HG03460 (cell line): ENCODE results near the gene NFE2L2.
"Not testable (repeated sequence)": the region's sequence is repeated elsewhere in the genome, so short reads cannot be mapped to it uniquely, and the experiment has no call there.

Source experiments
- ATAC-seq: cut with Tn5 transposase; IDR thresholded peaks from one replicate; pipeline ENCODE4 v1.9.1; 2021; ENCODE audit not compliant: unreplicated experiment

Gene NFE2L2

GRCh38 chr2:177258059-177258458 lies 6.5 kb downstream of the NFE2L2 start:
- ATAC-seq: no peak

GRCh38 chr2:177257471-177257870 lies 7.1 kb downstream of the NFE2L2 start:
- no peak for ATAC-seq

GRCh38 chr2:177256695-177257094 lies 7.8 kb downstream of the NFE2L2 start:
- no peak for ATAC-seq

GRCh38 chr2:177256026-177256425 lies 8.5 kb downstream of the NFE2L2 start:
- no peak for ATAC-seq

- no peak for ATAC-seq
These were observed 9.3 kb downstream of the NFE2L2 start for GRCh38 chr2:177255227-177255601.

GRCh38 chr2:177254433-177255226 lies 9.9 kb downstream of the NFE2L2 start:
- no peak for ATAC-seq

- ATAC-seq: no peak
These were observed 10.8 kb downstream of the NFE2L2 start for GRCh38 chr2:177253704-177254103.

- ATAC-seq: no peak
These were observed 11.6 kb downstream of the NFE2L2 start for GRCh38 chr2:177252808-177253531.

- ATAC-seq: no peak
These were observed 13.4 kb downstream of the NFE2L2 start for GRCh38 chr2:177251165-177251542.

GRCh38 chr2:177250461-177250860 lies 14.1 kb downstream of the NFE2L2 start:
- ATAC-seq: no peak

- no peak for ATAC-seq
These were observed 15.5 kb downstream of the NFE2L2 start for GRCh38 chr2:177249038-177249437.

GRCh38 chr2:177247693-177248262 lies 16.7 kb downstream of the NFE2L2 start:
- ATAC-seq: no peak

GRCh38 chr2:177246523-177247030 lies 17.9 kb downstream of the NFE2L2 start:
- ATAC-seq: not testable (repeated sequence)

- no peak for ATAC-seq
These were observed 18.5 kb downstream of the NFE2L2 start for GRCh38 chr2:177246000-177246399.

- ATAC-seq: no peak
These were observed 19.5 kb downstream of the NFE2L2 start for GRCh38 chr2:177245010-177245422.

GRCh38 chr2:177244244-177244771 lies 20.2 kb downstream of the NFE2L2 start:
- no peak for ATAC-seq

- ATAC-seq: no peak
These were observed 21.1 kb downstream of the NFE2L2 start for GRCh38 chr2:177243476-177243875.

- no peak for ATAC-seq
These were observed 21.5 kb downstream of the NFE2L2 start for GRCh38 chr2:177243073-177243472.

- no peak for ATAC-seq
These were observed 22.2 kb downstream of the NFE2L2 start for GRCh38 chr2:177242121-177242987.

GRCh38 chr2:177241711-177242120 lies 22.8 kb downstream of the NFE2L2 start:
- ATAC-seq: no peak
